Duodenal mucosa (tissue), 2 donors: ENCODE measurements around the gene KRR1.
"Not testable (repeated sequence)": the region's sequence is repeated elsewhere in the genome, so short reads cannot be mapped to it uniquely, and the experiment has no call there.

Source experiments
- H3K27ac ChIP-seq: one replicate; pipeline ENCODE4 v1.7.0; 2013; ENCODE audit warnings: low read depth, low read length
- H3K27me3 ChIP-seq, 2 donors: one replicate each; pipeline ENCODE4 v1.7.0; 2013; ENCODE audit warnings: low read length in 2 of 2, control low read depth in 1 of 2; ENCODE audit not compliant: insufficient read depth in 2 of 2, control insufficient read depth in 1 of 2
- H3K36me3 ChIP-seq, 2 donors: one replicate each; pipeline ENCODE4 v1.7.0; 2013; ENCODE audit warnings: low read length in 2 of 2, control low read depth in 1 of 2; ENCODE audit not compliant: insufficient read depth in 2 of 2, control insufficient read depth in 1 of 2
- H3K4me1 ChIP-seq, 2 donors: one replicate each; pipeline ENCODE4 v1.7.0; 2013; ENCODE audit warnings: low read length in 2 of 2, control low read depth in 1 of 2; ENCODE audit not compliant: insufficient read depth in 2 of 2, control insufficient read depth in 1 of 2
- H3K4me3 ChIP-seq, 2 donors: one replicate each; pipeline ENCODE4 v1.7.0; 2013; ENCODE audit warnings: low read length in 2 of 2, low read depth in 1 of 2
- H3K9ac ChIP-seq, 2 donors: one replicate each; pipeline ENCODE4 v1.7.0; 2013; ENCODE audit warnings: low read length in 2 of 2, low read depth in 1 of 2
- H3K9me3 ChIP-seq, 2 donors: one replicate each; pipeline ENCODE4 v1.7.0; 2013; ENCODE audit warnings: low read length in 2 of 2, control low read depth in 1 of 2; ENCODE audit not compliant: control insufficient read depth in 1 of 2

Gene KRR1

DNA sequence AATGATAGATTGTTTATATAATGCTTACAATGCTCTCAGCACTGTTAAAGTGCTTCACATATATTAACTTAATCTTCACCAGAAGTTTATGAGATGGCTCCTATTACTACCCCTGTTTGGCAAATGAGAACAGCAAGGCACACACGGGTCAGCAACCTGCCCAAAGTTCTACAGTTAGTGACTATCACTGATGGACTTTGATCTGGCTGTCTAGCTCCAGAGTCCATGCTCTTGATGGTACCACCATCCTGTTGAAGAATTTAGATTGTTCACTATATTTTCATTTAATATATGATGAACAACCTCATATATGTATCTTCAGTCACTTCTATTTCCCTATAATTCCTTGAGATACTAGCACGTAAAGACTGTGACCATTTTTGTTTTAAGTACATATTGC lies 20.2 kb downstream of the KRR1 start:
- no peak overlapping the region for H3K9ac ChIP-seq

GRCh38 chr12:75489613-75490210 lies 21.7 kb downstream of the KRR1 start:
- H3K36me3 ChIP-seq = peaks cover 0 to 3% of the 10 kb centered on the region in 2 donors
- no peaks in the 10 kb centered on the region for H3K4me1 ChIP-seq
- no peak overlapping the region for H3K9ac ChIP-seq
- no peaks in the 10 kb centered on the region for H3K27me3 ChIP-seq
- H3K4me3 ChIP-seq = no peak overlapping the region
- H3K27ac ChIP-seq = no peak overlapping the region
- no peaks in the 10 kb centered on the region for H3K9me3 ChIP-seq

More for the DNA sequence above, 20.2 kb downstream of the KRR1 start:
- Histone ChIP-seq H3K27me3 (no peaks in the 10 kb centered on the region), H3K4me1 (no peaks in the 10 kb centered on the region), H3K9me3 (no peaks in the 10 kb centered on the region), H3K36me3 (peaks cover 0 to 15% of the 10 kb centered on the region in 2 donors), H3K27ac (no peak overlapping the region), H3K4me3 (no peak overlapping the region)

DNA sequence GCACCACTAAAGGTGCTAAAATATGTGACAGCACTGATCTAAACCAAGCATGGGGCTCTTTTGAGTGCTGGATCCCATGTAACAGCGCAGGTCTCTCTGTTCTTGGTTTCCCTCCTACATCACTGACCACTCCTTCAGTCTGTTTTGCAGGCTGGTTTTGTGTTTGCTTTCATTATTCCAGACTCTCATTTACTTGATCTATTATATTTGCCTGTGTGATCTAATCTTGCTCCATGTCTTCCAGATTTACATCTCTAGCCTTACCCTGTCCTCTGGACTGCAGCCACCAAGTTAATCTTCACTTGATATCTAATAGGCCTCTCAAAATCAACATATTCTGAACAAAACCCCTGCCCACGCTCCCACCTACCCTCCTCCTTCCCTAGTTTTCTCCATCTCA lies 22.2 kb downstream of the KRR1 start:
- peaks cover 0 to 3% of the 10 kb centered on the region in 2 donors for H3K36me3 ChIP-seq
- no peaks in the 10 kb centered on the region for H3K27me3 ChIP-seq
- no peak overlapping the region for H3K27ac ChIP-seq
- no peak overlapping the region for H3K9ac ChIP-seq
- H3K9me3 ChIP-seq = no peaks in the 10 kb centered on the region
- no peaks in the 10 kb centered on the region for H3K4me1 ChIP-seq
- no peak overlapping the region for H3K4me3 ChIP-seq

DNA sequence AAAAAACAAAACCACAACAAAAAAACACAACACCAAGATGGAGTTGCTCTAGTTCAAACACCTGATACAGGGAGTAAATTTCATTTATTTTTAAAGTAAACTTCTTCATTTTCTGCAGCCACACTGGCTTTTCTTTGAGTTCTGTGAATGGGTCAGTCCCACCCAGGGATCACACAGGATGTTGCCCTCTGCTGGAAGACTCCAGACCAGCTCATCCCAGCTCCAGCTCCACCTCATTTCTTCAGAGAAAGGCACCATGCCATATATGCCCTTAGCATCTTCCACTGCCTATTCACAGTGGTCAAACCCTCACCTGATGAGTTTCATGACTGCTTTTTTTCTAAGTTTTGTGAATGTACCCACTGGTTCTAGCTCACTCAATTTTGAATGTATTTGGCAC lies 22.9 kb downstream of the KRR1 start:
- Histone ChIP-seq H3K27ac (no peak overlapping the region), H3K9me3 (no peaks in the 10 kb centered on the region), H3K36me3 (peaks cover 0 to 3% of the 10 kb centered on the region in 2 donors), H3K4me3 (no peak overlapping the region), H3K9ac (no peak overlapping the region), H3K27me3 (no peaks in the 10 kb centered on the region), H3K4me1 (no peaks in the 10 kb centered on the region)

DNA sequence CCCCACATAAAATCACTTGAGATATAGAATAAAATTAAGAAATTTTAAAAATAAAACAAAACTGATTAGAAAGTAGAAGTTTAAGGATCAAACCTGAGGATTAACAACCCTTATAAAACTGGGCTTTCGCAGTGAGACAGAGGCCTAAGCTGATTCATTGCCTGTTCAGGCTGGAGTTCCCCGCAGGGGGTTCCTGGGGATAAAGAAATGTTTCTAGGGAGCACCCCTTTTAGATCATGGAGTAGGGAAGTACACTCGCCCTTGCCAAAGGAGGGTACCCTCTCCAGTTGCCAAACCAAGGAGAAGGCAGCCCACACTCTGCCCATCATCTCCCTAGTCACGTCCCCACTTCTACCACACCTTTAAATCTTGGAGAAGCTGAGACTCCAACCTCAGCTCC lies 24.1 kb downstream of the KRR1 start:
- Histone ChIP-seq H3K9ac (no peak overlapping the region), H3K27ac (no peak overlapping the region), H3K4me1 (peaks cover 0 to 5% of the 10 kb centered on the region in 2 donors), H3K4me3 (no peak overlapping the region), H3K27me3 (no peaks in the 10 kb centered on the region), H3K9me3 (no peaks in the 10 kb centered on the region), H3K36me3 (no peaks in the 10 kb centered on the region)

- H3K4me3 ChIP-seq, H3K9me3 ChIP-seq, H3K27me3 ChIP-seq, H3K36me3 ChIP-seq, H3K9ac ChIP-seq, H3K4me1 ChIP-seq, H3K27ac ChIP-seq: not testable (repeated sequence)
Measured at GRCh38 chr12:75484450-75484849, 27.0 kb downstream of the KRR1 start.

DNA sequence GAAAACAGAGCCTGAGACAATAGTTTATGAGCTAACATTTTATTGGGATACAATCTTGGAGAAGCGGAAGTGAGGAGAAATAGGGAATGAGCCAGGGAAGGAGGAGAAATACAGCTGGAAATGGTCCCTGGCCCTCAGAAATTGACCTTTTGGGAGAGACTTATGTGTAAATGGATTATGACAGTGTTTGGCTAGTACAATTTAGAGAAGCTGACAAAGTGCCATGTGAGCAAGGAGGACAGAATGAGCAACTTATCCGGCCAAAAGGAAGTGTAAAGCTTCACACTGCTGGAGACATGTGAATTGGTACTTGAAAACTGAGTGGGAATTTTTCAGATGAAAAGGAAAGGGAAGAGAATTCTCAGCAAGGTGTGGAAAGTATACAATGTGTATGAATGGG lies 28.0 kb downstream of the KRR1 start:
- H3K27ac ChIP-seq = no peak overlapping the region
- H3K27me3 ChIP-seq = no peaks in the 10 kb centered on the region
- no peak overlapping the region for H3K9ac ChIP-seq
- H3K4me1 ChIP-seq = peaks cover 0 to 6% of the 10 kb centered on the region in 2 donors
- H3K9me3 ChIP-seq = no peaks in the 10 kb centered on the region
- H3K36me3 ChIP-seq = no peaks in the 10 kb centered on the region
- H3K4me3 ChIP-seq = peak overlapping the region; percentile 11 to 13

- peaks cover 0 to 6% of the 10 kb centered on the region in 2 donors for H3K4me1 ChIP-seq
- H3K36me3 ChIP-seq = no peaks in the 10 kb centered on the region
- no peaks in the 10 kb centered on the region for H3K27me3 ChIP-seq
- peak overlapping the region; percentile 15 to 60 for H3K9ac ChIP-seq
- peak overlapping the region; percentile 67 to 68 for H3K4me3 ChIP-seq
- no peak overlapping the region for H3K27ac ChIP-seq
- H3K9me3 ChIP-seq = no peaks in the 10 kb centered on the region
Measured at GRCh38 chr12:75482646-75483045, 28.8 kb downstream of the KRR1 start.

- no peaks in the 10 kb centered on the region for H3K27me3 ChIP-seq
- peak overlapping the region; percentile 39 to 60 for H3K9ac ChIP-seq
- no peaks in the 10 kb centered on the region for H3K9me3 ChIP-seq
- H3K27ac ChIP-seq = peak overlapping the region; percentile 55
- peaks cover 0 to 6% of the 10 kb centered on the region in 2 donors for H3K4me1 ChIP-seq
- no peaks in the 10 kb centered on the region for H3K36me3 ChIP-seq
- peak overlapping the region; percentile 67 to 68 for H3K4me3 ChIP-seq
Measured at GRCh38 chr12:75481774-75482173, 29.6 kb downstream of the KRR1 start.

- Histone ChIP-seq H3K36me3 (no peaks in the 10 kb centered on the region), H3K9ac (peak overlapping the region; percentile 39 to 60), H3K4me1 (peaks cover 0 to 6% of the 10 kb centered on the region in 2 donors), H3K27ac (peak overlapping the region; percentile 55), H3K9me3 (no peaks in the 10 kb centered on the region), H3K4me3 (peak overlapping the region; percentile 67 to 68), H3K27me3 (no peaks in the 10 kb centered on the region)
Measured at GRCh38 chr12:75481013-75481705, 30.2 kb downstream of the KRR1 start.
